ENCODE results near the gene SLC26A1.

DNA sequence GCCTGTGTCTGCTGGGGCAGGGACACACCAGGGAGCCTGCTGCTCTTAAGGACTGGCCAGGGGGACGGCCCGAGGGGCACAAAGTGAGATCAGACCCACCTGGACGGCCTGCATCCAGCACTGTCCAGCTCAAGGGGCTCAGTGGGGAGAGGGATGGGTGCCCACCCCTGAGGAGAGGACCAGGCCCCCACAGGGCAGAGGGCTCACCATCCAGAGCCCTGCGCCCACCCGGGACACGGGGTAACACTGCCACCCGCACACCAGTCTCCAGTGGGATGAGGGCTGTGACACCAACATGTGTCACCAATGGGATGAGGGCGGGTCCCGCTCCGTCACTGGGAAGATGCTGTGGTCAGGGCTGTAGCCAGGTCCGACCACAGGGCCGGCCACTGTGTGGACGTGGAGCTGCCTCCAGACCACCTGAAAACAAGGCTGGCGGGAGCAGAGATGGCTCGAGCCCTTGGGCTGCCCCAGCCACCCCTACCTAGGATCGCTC lies 33.0 kb downstream of the SLC26A1 start:
- TF ChIP-seq, protein P1, sequence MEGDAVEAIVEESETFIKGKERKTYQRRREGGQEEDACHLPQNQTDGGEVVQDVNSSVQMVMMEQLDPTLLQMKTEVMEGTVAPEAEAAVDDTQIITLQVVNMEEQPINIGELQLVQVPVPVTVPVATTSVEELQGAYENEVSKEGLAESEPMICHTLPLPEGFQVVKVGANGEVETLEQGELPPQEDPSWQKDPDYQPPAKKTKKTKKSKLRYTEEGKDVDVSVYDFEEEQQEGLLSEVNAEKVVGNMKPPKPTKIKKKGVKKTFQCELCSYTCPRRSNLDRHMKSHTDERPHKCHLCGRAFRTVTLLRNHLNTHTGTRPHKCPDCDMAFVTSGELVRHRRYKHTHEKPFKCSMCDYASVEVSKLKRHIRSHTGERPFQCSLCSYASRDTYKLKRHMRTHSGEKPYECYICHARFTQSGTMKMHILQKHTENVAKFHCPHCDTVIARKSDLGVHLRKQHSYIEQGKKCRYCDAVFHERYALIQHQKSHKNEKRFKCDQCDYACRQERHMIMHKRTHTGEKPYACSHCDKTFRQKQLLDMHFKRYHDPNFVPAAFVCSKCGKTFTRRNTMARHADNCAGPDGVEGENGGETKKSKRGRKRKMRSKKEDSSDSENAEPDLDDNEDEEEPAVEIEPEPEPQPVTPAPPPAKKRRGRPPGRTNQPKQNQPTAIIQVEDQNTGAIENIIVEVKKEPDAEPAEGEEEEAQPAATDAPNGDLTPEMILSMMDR (conservative IDR thresholded peaks at IDR 0.05), result no peak
- TF ChIP-seq ZFX (IDR thresholded peaks at IDR 0.05), result no peak

Data from C4-2B (cell line).